Lower lobe of right lung (tissue), 2 donors: Measurements from ENCODE around the gene NKD1. TPM values are rescaled to one million over a fixed set of nuclear protein-coding genes. Genes with fewer than 3 reads are reported as not detected.

Experiments used
- ATAC-seq, 2 donors: fragments of 200-7000 bp; cut with Tn5 transposase; one replicate each; pipeline ENCODE4 v1.9.1; 2020 to 2022; ENCODE audit warnings: mild to moderate bottlenecking in 2 of 2, moderate library complexity in 2 of 2
- DNase-seq: peaks from one replicate; pipeline ENCODE4 v3.0.0-alpha.2; 2020
- H3K27ac ChIP-seq: fragments of 200-600 bp; one replicate; pipeline ENCODE4 v1.8.0; 2022
- H3K27me3 ChIP-seq: fragments of 200-600 bp; one replicate; pipeline ENCODE4 v1.8.0; 2022; ENCODE audit warnings: low read depth
- H3K36me3 ChIP-seq: fragments of 200-600 bp; one replicate; pipeline ENCODE4 v1.8.0; 2022; ENCODE audit warnings: mild to moderate bottlenecking
- H3K4me1 ChIP-seq: fragments of 200-600 bp; one replicate; pipeline ENCODE4 v1.8.0; 2022
- H3K4me3 ChIP-seq: fragments of 200-600 bp; one replicate; pipeline ENCODE4 v1.8.0; 2022; ENCODE audit warnings: mild to moderate bottlenecking
- H3K9me3 ChIP-seq: fragments of 200-600 bp; one replicate; pipeline ENCODE4 v1.8.0; 2022
- CTCF ChIP-seq: fragments of 200-600 bp; IDR thresholded peaks from one replicate; pipeline ENCODE4 v1.8.0; 2022; ENCODE audit warnings: antibody characterized with exemption, mild to moderate bottlenecking
- intact Hi-C: fragments of 100-400 bp; cut with DNase I; formaldehyde crosslinking; loops from one replicate; pipeline ENCODE4 v1.11.0; 2022
- total RNA-seq: library from RNA; stranded (reverse); fragmentation: NEBNext Ultra II Directional; extraction: Animal tissue kit (Norgen Biotek cat#: 25700); gene quantifications from one replicate; pipeline ENCODE4 v1.2.1, GENCODE V29; 2021
- donor health status: DM: no; HTN: yes; CAD: no; lungs with severe emphysema.

NKD1 gene
- total RNA-seq, 1 donor from 2014 or later, result 30.7 TPM

- no peak for TF ChIP-seq CTCF
- intact Hi-C loops, result no loop called here
- Histone ChIP-seq H3K27ac (peak overlapping the region; percentile 83), H3K9me3 (no peaks in the 10 kb centered on the region), H3K36me3 (no peaks in the 10 kb centered on the region), H3K4me1 (peaks cover 57% of the 10 kb centered on the region), H3K27me3 (no peaks in the 10 kb centered on the region), H3K4me3 (peak overlapping the region; percentile 58)
- DNase-seq (no peak), ATAC-seq (peak; percentile 49 to 60)
Measured at GRCh38 chr16:50695017-50696000, 147.1 kb downstream of the NKD1 start.

GRCh38 chr16:50696126-50696525 lies 147.9 kb downstream of the NKD1 start:
- intact Hi-C loops, result no loop called here
- H3K9me3 ChIP-seq, result no peaks in the 10 kb centered on the region
- DNase-seq, result no peak
- TF ChIP-seq CTCF, result no peak
- H3K4me3 ChIP-seq, result no peak overlapping the region
- no peak for ATAC-seq
- H3K4me1 ChIP-seq, result peaks cover 57% of the 10 kb centered on the region
- H3K27me3 ChIP-seq, result no peaks in the 10 kb centered on the region
- H3K36me3 ChIP-seq, result no peaks in the 10 kb centered on the region
- peak overlapping the region; percentile 83 for H3K27ac ChIP-seq

GRCh38 chr16:50696575-50697420 lies 148.6 kb downstream of the NKD1 start:
- TF ChIP-seq CTCF, result no peak
- DNase-seq (peak; percentile 93), ATAC-seq (peak; percentile 78 to 86)
- Histone ChIP-seq H3K4me3 (peak overlapping the region; percentile 2), H3K4me1 (peaks cover 57% of the 10 kb centered on the region), H3K27ac (peak overlapping the region; percentile 83), H3K9me3 (no peaks in the 10 kb centered on the region), H3K27me3 (no peaks in the 10 kb centered on the region), H3K36me3 (no peaks in the 10 kb centered on the region)
- intact Hi-C loops, result no loop called here

GRCh38 chr16:50697421-50697715 lies 149.2 kb downstream of the NKD1 start:
- H3K4me1 ChIP-seq, result peaks cover 57% of the 10 kb centered on the region
- no peak for TF ChIP-seq CTCF
- intact Hi-C loops, result no loop called here
- ATAC-seq, result no peak
- H3K27ac ChIP-seq, result peak overlapping the region; percentile 83
- peak overlapping the region; percentile 57 for H3K4me3 ChIP-seq
- H3K9me3 ChIP-seq, result no peaks in the 10 kb centered on the region
- H3K36me3 ChIP-seq, result no peaks in the 10 kb centered on the region
- DNase-seq, result no peak
- no peaks in the 10 kb centered on the region for H3K27me3 ChIP-seq

GRCh38 chr16:50697881-50698767 lies 149.9 kb downstream of the NKD1 start:
- Histone ChIP-seq H3K4me1 (peaks cover 57% of the 10 kb centered on the region), H3K27me3 (no peaks in the 10 kb centered on the region), H3K4me3 (peak overlapping the region; percentile 57), H3K36me3 (no peaks in the 10 kb centered on the region), H3K9me3 (no peaks in the 10 kb centered on the region), H3K27ac (peak overlapping the region; percentile 83)
- intact Hi-C loops, result no loop called here
- peak; percentile 69 to 81 for ATAC-seq
- no peak for DNase-seq
- TF ChIP-seq CTCF, result no peak
